Erythroblast (primary cell): ENCODE data around the gene SLC36A4.
"Not testable (repeated sequence)": the region's sequence is repeated elsewhere in the genome, so short reads cannot be mapped to it uniquely, and the experiment has no call there.

ENCODE experiments used
- DNase-seq, 2 experiments: peaks; one replicate each; lab custom pipeline; 2025; lab: John Stamatoyannopoulos, UW
- GATA1 ChIP-seq: IDR thresholded peaks from 2 replicates; pipeline ENCODE4 v1.6.1; 2011; ENCODE audit warnings: low read depth, mild to moderate bottlenecking, control low read depth, low read length, moderate library complexity
- POLR2A ChIP-seq: IDR thresholded peaks from 2 replicates; pipeline ENCODE4 v1.6.1; 2011; ENCODE audit warnings: mild to moderate bottlenecking, low read length

SLC36A4 gene

GRCh38 chr11:93128574-93128973 lies 69.2 kb downstream of the SLC36A4 start:
- no peak for DNase-seq
- TF ChIP-seq POLR2A (no peak), GATA1 (no peak)

- TF ChIP-seq POLR2A (no peak), GATA1 (no peak)
Observed at GRCh38 chr11:93123351-93123898, 74.4 kb downstream of the SLC36A4 start.

GRCh38 chr11:93122535-93123235 lies 75.1 kb downstream of the SLC36A4 start:
- no peak for TF ChIP-seq GATA1
- TF ChIP-seq POLR2A = no peak
- DNase-seq = no peak

More at GRCh38 chr11:93123351-93123898, 74.4 kb downstream of the SLC36A4 start:
- DNase-seq = peak in 1 of 2 experiments; percentile 8

- DNase-seq = no peak
- no peak for TF ChIP-seq GATA1
- TF ChIP-seq POLR2A = no peak
Observed at GRCh38 chr11:93118276-93118675, 79.5 kb downstream of the SLC36A4 start.

GRCh38 chr11:93117565-93117964 lies 80.2 kb downstream of the SLC36A4 start:
- DNase-seq = no peak
- TF ChIP-seq GATA1 (no peak), POLR2A (no peak)

GRCh38 chr11:93116641-93117441 lies 81.0 kb downstream of the SLC36A4 start:
- TF ChIP-seq POLR2A (no peak), GATA1 (no peak)
- no peak for DNase-seq

GRCh38 chr11:93114304-93114703 lies 83.5 kb downstream of the SLC36A4 start:
- no peak for TF ChIP-seq POLR2A
- no peak for TF ChIP-seq GATA1
- DNase-seq = no peak

GRCh38 chr11:93113824-93114223 lies 84.0 kb downstream of the SLC36A4 start:
- TF ChIP-seq POLR2A (no peak), GATA1 (no peak)

GRCh38 chr11:93111147-93111546 lies 86.6 kb downstream of the SLC36A4 start:
- not testable (repeated sequence) for DNase-seq

More at GRCh38 chr11:93113824-93114223, 84.0 kb downstream of the SLC36A4 start:
- no peak for DNase-seq

GRCh38 chr11:93100211-93100610 lies 97.6 kb downstream of the SLC36A4 start:
- DNase-seq = no peak
- no peak for TF ChIP-seq GATA1
- no peak for TF ChIP-seq POLR2A

- TF ChIP-seq GATA1 (no peak), POLR2A (no peak)
- no peak for DNase-seq
Observed at GRCh38 chr11:93099806-93100205, 98.0 kb downstream of the SLC36A4 start.
